Measurements from ENCODE around the gene CHST7. TPM values are rescaled to one million over a fixed set of nuclear protein-coding genes. Genes with fewer than 3 reads are reported as not detected.

The CHST7 gene
- 1.3 and 2.2 TPM in 2 replicates for polyA plus RNA-seq

GRCh38 chrX:46573331-46573891 is at the start of gene CHST7:
CHST7 (plus strand) TSS chrX:46573765; CDS start chrX:46573932, 167 bp downstream.

GRCh38 chrX:46545111-46546005 is 28.2 kb upstream of the CHST7 start, which contains the start of gene ZNF674:
ZNF674 (minus strand) TSS chrX:46545421; CDS start chrX:46542087, 3,334 bp downstream.

Other genes starting within 250 kb of the CHST7 start
- 3.4 and 4.7 TPM in 2 replicates for gene ZNF674, start 28.3 kb upstream of the CHST7 start, polyA plus RNA-seq
- gene SLC9A7, start 185.4 kb downstream of the CHST7 start, polyA plus RNA-seq: 11.4 and 16.8 TPM in 2 replicates